Peyer's patch (tissue), 4 donors: ENCODE data around the gene SOX6. TPM values are rescaled to one million over a fixed set of nuclear protein-coding genes. Genes with fewer than 3 reads are reported as not detected.

Experiments used
- DNase-seq, 3 donors: peaks; one replicate each; pipeline ENCODE4 v3.0.0-alpha.2; 2017 to 2019
- H3K27ac ChIP-seq, 4 donors: fragments of 200-600 bp; sonication (generic); one replicate each; pipeline ENCODE4 v1.5.1; 2016 to 2019
- H3K27me3 ChIP-seq, 2 donors: fragments of 200-600 bp; sonication (generic); one replicate each; pipeline ENCODE4 v1.5.1; 2019
- H3K36me3 ChIP-seq, 3 donors: fragments of 200-600 bp; sonication (generic); one replicate each; pipeline ENCODE4 v1.5.1; 2016 to 2019
- H3K4me1 ChIP-seq, 4 donors: fragments of 200-600 bp; sonication (generic); one replicate each; pipeline ENCODE4 v1.5.1; 2016 to 2019
- H3K4me3 ChIP-seq, 4 donors: fragments of 200-600 bp; sonication (generic); 1 replicate in 3 of 4; 2 replicates in 1 of 4; pipeline ENCODE4 v1.5.1; 2016 to 2019; ENCODE audit warnings: mild to moderate bottlenecking in 1 of 4
- H3K9me3 ChIP-seq, 4 donors: fragments of 200-600 bp; sonication (generic); one replicate each; pipeline ENCODE4 v1.5.1; 2016 to 2019; ENCODE audit warnings: mild to moderate bottlenecking in 1 of 4
- POLR2A ChIP-seq, 2 donors: fragments of 450-650 bp; IDR thresholded peaks; one replicate each; pipeline ENCODE4 v1.5.1; 2017; ENCODE audit warnings: antibody characterized with exemption in 2 of 2, mild to moderate bottlenecking in 2 of 2, moderate library complexity in 2 of 2
- total RNA-seq, 4 donors: library from RNA; depleted of rRNA; stranded (reverse); fragments of >200 nt; gene quantifications; one replicate each; pipeline ENCODE4 v1.1.0, GENCODE V29; 2016
- TF ChIP-seq, protein P1 (sequence below), 6 experiments: fragments of 450-650 bp in 4 of 6; fragments of 200-600 bp in 2 of 6; sonication (generic) in 1 of 6; IDR thresholded peaks; one replicate each; pipeline ENCODE4 v1.5.1; 2017 to 2019; ENCODE audit warnings: antibody characterized with exemption in 6 of 6, mild to moderate bottlenecking in 3 of 6, moderate library complexity in 1 of 6

Gene SOX6
- total RNA-seq, 4 donors from 2014 or later = 144 to 205 (median 161) TPM

DNA sequence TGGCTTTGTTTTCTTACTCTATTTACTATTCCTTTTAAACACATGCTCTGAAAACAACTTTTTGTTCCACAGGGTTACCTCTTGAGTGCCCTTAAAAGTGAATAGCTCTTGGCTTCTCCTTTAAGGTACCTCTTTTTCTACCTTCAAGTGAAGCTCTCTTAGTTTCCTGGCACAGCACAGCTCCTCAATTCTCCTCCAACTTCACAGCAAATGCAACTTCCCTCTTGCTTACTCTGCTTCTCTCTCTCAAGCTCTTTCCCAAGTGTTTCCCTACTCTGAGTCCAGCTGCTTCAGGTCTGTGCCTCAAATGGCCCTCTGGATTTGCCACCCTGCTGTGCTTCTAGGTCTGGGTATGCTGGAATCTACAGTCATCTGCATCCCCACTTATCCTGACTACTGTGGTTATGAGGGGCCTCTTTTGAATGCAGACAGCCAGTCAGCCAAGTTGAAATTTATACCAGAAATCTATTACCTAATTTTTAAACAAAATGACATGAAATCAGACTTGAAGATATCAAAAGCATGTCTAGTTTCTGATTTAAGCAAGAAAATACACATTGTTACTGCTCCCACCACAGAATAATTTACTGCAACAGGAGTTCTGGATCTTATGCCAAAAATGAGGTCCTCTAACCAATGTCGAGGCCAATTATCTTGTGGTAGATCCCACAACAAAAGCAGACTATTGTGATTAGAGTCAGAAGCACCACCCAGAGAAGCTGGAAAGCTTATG is 371.1 kb downstream of the SOX6 start:
- DNase-seq = no peak

DNA sequence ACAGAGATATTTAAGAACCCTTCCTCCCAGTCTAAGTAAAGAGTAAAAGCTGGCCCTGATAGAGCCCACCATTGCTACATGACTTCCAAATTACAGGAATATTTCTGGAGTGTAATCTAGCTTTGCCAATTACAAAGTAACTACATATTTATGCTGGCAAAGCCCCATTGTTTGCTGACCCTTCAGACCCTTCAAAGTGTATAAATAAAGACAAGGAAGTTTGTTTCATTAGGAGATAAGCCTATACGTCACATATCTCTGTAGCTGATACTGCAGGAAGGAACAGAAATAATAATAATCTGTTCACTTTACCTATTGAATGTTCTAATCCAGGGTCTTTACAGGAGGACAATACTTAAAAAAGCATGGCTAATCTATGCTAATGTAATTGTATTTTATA is 375.1 kb downstream of the SOX6 start:
- Histone ChIP-seq H3K4me3 (no peak overlapping the region), H3K9me3 (no peaks in the 10 kb centered on the region), H3K36me3 (no peaks in the 10 kb centered on the region), H3K27me3 (no peaks in the 10 kb centered on the region), H3K4me1 (no peaks in the 10 kb centered on the region), H3K27ac (no peak overlapping the region)
- TF ChIP-seq, protein P1, sequence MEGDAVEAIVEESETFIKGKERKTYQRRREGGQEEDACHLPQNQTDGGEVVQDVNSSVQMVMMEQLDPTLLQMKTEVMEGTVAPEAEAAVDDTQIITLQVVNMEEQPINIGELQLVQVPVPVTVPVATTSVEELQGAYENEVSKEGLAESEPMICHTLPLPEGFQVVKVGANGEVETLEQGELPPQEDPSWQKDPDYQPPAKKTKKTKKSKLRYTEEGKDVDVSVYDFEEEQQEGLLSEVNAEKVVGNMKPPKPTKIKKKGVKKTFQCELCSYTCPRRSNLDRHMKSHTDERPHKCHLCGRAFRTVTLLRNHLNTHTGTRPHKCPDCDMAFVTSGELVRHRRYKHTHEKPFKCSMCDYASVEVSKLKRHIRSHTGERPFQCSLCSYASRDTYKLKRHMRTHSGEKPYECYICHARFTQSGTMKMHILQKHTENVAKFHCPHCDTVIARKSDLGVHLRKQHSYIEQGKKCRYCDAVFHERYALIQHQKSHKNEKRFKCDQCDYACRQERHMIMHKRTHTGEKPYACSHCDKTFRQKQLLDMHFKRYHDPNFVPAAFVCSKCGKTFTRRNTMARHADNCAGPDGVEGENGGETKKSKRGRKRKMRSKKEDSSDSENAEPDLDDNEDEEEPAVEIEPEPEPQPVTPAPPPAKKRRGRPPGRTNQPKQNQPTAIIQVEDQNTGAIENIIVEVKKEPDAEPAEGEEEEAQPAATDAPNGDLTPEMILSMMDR (IDR thresholded peaks at IDR 0.05) = no peak
- TF ChIP-seq POLR2A (IDR thresholded peaks at IDR 0.05) = no peak
- DNase-seq = no peak

More for the DNA sequence above, 371.1 kb downstream of the SOX6 start:
- Histone ChIP-seq H3K36me3 (no peaks in the 10 kb centered on the region), H3K27ac (no peak overlapping the region), H3K9me3 (no peaks in the 10 kb centered on the region), H3K4me1 (no peaks in the 10 kb centered on the region), H3K27me3 (no peaks in the 10 kb centered on the region), H3K4me3 (no peak overlapping the region)
- TF ChIP-seq, protein P1 (IDR thresholded peaks at IDR 0.05) = no peak

DNA sequence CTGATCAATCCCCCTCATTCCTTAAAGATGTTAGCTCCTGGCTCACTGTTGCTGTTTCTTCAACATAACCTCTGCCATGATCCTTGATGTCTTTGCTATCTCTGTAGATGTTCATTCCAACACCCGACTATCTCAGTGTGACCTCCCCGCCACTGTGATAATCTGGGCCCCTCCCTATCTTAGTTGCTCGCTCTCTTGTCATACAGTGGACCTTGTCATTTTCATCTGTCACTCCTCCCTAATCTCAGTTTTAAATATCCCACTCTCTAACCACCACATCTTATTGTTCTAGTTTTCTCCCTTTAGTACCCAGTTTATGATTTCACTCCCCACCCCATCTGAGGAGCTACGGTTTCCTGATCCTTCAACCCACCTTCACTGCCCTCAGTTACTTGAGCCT is 379.2 kb downstream of the SOX6 start:
- TF ChIP-seq, protein P1 (IDR thresholded peaks at IDR 0.05) = no peak
- no peak for TF ChIP-seq POLR2A (IDR thresholded peaks at IDR 0.05)
- Histone ChIP-seq H3K36me3 (no peaks in the 10 kb centered on the region), H3K4me3 (no peak overlapping the region), H3K27ac (no peak overlapping the region), H3K9me3 (no peaks in the 10 kb centered on the region), H3K27me3 (no peaks in the 10 kb centered on the region), H3K4me1 (no peaks in the 10 kb centered on the region)
- DNase-seq = no peak

DNA sequence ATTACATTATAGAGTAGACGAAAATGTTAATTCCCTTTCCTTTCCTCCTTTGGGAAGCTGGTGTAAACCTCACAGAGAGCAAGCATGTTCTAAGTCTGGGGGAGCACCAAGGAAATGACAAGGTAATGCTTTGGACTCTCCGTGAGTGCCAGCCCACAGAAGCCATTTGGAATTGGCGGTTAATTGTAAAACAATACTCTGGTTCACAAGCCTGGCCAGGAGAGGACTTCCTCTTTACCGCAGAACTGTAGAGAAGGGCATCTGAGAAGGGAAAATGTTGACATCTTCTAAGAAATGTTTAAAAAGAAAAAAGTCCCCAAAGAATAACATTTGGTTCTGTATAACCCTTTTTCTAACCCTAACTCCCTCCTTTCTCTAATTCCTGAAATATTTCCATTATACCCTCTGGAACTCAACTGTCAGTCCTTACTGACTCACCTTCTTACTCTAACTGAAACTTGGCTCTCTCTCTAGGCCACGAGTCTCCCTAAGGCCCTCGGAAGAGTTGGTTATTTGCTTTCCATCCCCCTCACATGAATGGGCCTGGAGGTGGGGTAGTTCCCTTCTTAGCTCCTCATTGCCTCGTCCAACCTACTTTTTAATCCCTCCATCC is 379.8 kb downstream of the SOX6 start:
- H3K4me1 ChIP-seq = no peaks in the 10 kb centered on the region
- no peak for DNase-seq
- no peaks in the 10 kb centered on the region for H3K36me3 ChIP-seq
- no peaks in the 10 kb centered on the region for H3K27me3 ChIP-seq
- H3K9me3 ChIP-seq = no peaks in the 10 kb centered on the region
- H3K27ac ChIP-seq = no peak overlapping the region
- no peak overlapping the region for H3K4me3 ChIP-seq
- no peak for TF ChIP-seq POLR2A (IDR thresholded peaks at IDR 0.05)

DNA sequence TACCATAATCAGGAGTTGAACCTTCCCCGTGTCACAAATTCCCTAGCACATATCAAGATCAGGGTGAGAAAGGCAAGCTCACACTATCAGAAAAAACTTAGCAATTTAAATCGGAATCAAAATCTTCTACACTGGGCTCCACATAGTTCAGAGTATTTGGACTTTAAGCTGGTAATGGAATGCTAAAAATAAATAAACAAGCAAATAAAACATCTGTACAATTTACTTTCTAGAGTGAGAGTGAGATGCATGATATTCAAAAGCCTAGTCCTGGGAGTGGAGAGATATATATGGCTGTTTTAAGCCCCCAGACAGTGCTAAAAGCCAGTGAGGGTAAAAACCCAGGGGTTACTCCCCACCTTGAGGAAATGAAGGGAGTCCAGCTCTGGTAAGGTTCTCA is 380.6 kb downstream of the SOX6 start:
- Histone ChIP-seq H3K27me3 (no peaks in the 10 kb centered on the region), H3K4me1 (no peaks in the 10 kb centered on the region), H3K27ac (no peak overlapping the region), H3K36me3 (no peaks in the 10 kb centered on the region), H3K9me3 (no peaks in the 10 kb centered on the region), H3K4me3 (no peak overlapping the region)
- DNase-seq = no peak
- TF ChIP-seq POLR2A (IDR thresholded peaks at IDR 0.05) = no peak
- TF ChIP-seq, protein P1 (IDR thresholded peaks at IDR 0.05) = no peak

DNA sequence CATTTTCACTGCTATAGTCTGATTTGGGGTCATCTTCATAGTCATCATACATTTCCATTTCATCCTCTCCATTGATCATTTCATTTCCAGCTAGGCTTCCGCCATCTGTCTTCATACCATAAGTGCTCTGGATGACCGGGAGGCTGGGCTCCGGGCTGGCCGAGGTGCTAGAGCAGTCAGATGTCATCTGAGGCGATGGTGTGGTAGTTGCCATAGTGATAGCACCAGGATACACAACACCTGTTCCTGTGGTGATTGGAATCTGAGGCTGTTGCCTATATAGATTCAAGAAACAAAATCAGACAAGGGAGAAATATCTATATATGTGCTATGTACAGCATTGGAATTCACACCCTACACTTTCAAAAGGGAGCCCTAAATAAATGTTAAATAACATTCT is 383.5 kb downstream of the SOX6 start:
- Histone ChIP-seq H3K27ac (no peak overlapping the region), H3K4me1 (peaks cover 0 to 15% (median 2%) of the 10 kb centered on the region in 4 donors), H3K36me3 (no peaks in the 10 kb centered on the region), H3K4me3 (no peak overlapping the region), H3K27me3 (no peaks in the 10 kb centered on the region), H3K9me3 (no peaks in the 10 kb centered on the region)
- TF ChIP-seq, protein P1 (IDR thresholded peaks at IDR 0.05) = no peak
- TF ChIP-seq POLR2A (IDR thresholded peaks at IDR 0.05) = no peak
- no peak for DNase-seq
